ENCODE measurements around the gene ZBTB26. TPM values are rescaled to one million over a fixed set of nuclear protein-coding genes. Genes with fewer than 3 reads are reported as not detected.
"Not testable (repeated sequence)": the region's sequence is repeated elsewhere in the genome, so short reads cannot be mapped to it uniquely, and the experiment has no call there.

Gene ZBTB26
- total RNA-seq, 4 donors from 2014 or later: 9.2 to 14.0 (median 10.8) TPM

GRCh38 chr9:122897969-122898368, 33.3 kb downstream of the ZBTB26 start:
- ATAC-seq: no peak
- H3K36me3 ChIP-seq: peaks cover 0 to 46% of the 10 kb centered on the region in 2 donors
- TF ChIP-seq POLR2AphosphoS5 (IDR thresholded peaks at IDR 0.05): no peak
- no peak for TF ChIP-seq POLR2A (IDR thresholded peaks at IDR 0.05)
- TF ChIP-seq CTCF (IDR thresholded peaks at IDR 0.05): no peak
- no peak for TF ChIP-seq EP300 (IDR thresholded peaks at IDR 0.05)

DNA sequence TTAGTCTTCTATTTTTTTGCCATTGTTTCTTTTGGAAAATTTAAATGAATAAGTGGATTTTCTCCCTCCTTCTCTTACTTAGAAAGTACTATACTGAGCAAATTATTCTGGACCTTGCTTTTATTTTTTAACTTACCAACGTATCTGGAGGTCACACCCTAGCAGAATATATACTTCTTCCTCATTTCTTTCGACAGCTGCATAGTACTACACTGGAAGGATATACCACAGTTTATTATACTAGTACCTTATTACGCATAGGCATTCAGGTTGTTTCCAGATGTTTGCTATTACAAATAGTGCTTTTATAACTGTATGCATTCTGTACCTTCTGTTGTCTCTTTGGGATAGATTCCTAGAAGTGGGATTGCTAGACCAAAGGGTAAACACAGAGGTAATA, 42.8 kb downstream of the ZBTB26 start:
- TF ChIP-seq POLR2A (IDR thresholded peaks at IDR 0.05): no peak
- Histone ChIP-seq H3K27me3 (no peaks in the 10 kb centered on the region), H3K36me3 (peaks cover 4 to 96% of the 10 kb centered on the region in 2 donors), H3K9me3 (no peaks in the 10 kb centered on the region), H3K4me3 (no peak overlapping the region), H3K27ac (no peak overlapping the region), H3K4me1 (no peaks in the 10 kb centered on the region)
- WGBS, 2 donors (ENCODE audit: low coverage in 1 of 2): 59 to 60% methylated on average over 3 of the region's 3 CpGs
- ATAC-seq: no peak

More at GRCh38 chr9:122897969-122898368, 33.3 kb downstream of the ZBTB26 start:
- 100% methylated on average over 1 of the region's 1 CpG for WGBS, 2 donors (ENCODE audit: low coverage in 1 of 2)
- H3K4me1 ChIP-seq: peaks cover 3 to 74% (median 8%) of the 10 kb centered on the region in 3 donors
- no peaks in the 10 kb centered on the region for H3K27me3 ChIP-seq
- H3K4me3 ChIP-seq: no peak overlapping the region
- no peaks in the 10 kb centered on the region for H3K9me3 ChIP-seq
- H3K27ac ChIP-seq: no peak overlapping the region

DNA sequence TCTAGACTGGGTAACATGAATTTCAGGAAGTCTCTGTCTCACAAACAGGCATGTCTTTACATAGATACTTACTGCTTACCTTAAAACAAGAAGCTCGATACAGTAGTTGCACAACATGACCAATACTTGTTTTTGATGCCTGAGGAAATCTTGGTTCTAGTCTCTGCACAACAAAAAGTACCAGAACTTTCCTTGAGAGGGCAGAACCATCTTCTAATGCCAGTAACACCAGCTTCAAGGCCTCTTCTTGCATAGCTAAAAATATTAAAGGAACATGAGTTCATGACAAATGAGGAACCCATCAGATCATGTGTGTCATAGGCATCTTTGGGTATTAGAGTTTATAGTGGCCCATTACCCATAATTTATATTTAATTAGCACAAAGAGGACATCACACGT, 48.2 kb downstream of the ZBTB26 start:
- 71 to 88% methylated on average over 2 of the region's 2 CpGs for WGBS, 2 donors (ENCODE audit: low coverage in 1 of 2)
- H3K27me3 ChIP-seq: no peaks in the 10 kb centered on the region
- no peaks in the 10 kb centered on the region for H3K9me3 ChIP-seq
- H3K27ac ChIP-seq: no peak overlapping the region
- no peak for ATAC-seq
- peaks cover 4 to 97% of the 10 kb centered on the region in 2 donors for H3K36me3 ChIP-seq
- TF ChIP-seq POLR2A (IDR thresholded peaks at IDR 0.05) (no peak), CTCF (IDR thresholded peaks at IDR 0.05) (no peak), POLR2AphosphoS5 (IDR thresholded peaks at IDR 0.05) (no peak), EP300 (IDR thresholded peaks at IDR 0.05) (no peak)
- H3K4me1 ChIP-seq: no peaks in the 10 kb centered on the region
- no peak overlapping the region for H3K4me3 ChIP-seq

DNA sequence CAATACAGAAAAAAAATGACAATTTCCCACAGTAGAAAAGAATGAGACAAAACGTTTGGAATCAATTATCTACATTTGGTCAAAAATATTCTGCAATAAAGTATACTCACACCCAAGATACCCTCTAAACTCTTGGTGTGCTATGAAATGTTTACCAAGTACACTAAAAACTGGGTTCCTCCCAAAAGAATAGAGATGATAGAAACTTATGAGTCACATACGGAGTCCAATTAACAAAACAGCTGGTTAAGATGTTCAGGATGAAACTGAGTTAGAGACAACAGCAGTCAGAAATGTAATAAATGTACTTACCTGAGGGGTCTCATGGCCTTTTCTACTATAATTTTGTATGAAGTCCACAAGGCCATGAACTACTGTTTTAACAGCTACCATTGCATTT, 51.9 kb downstream of the ZBTB26 start:
- ATAC-seq: no peak
- H3K27me3 ChIP-seq: no peaks in the 10 kb centered on the region
- 59 to 61% methylated on average over 2 of the region's 2 CpGs for WGBS, 2 donors (ENCODE audit: low coverage in 1 of 2)
- H3K27ac ChIP-seq: no peak overlapping the region
- no peak for TF ChIP-seq EP300 (IDR thresholded peaks at IDR 0.05)
- no peak for TF ChIP-seq POLR2AphosphoS5 (IDR thresholded peaks at IDR 0.05)
- TF ChIP-seq POLR2A (IDR thresholded peaks at IDR 0.05): no peak
- TF ChIP-seq CTCF (IDR thresholded peaks at IDR 0.05): no peak
- H3K4me3 ChIP-seq: no peak overlapping the region
- no peaks in the 10 kb centered on the region for H3K4me1 ChIP-seq
- H3K9me3 ChIP-seq: no peaks in the 10 kb centered on the region
- H3K36me3 ChIP-seq: peaks cover 11 to 100% of the 10 kb centered on the region in 2 donors

GRCh38 chr9:122875523-122875922, 55.8 kb downstream of the ZBTB26 start:
- WGBS, 2 donors (ENCODE audit: low coverage in 1 of 2): 76 to 80% methylated on average over 1 of the region's 1 CpG
- no peak overlapping the region for H3K27ac ChIP-seq
- no peaks in the 10 kb centered on the region for H3K27me3 ChIP-seq
- no peak for ATAC-seq
- peaks cover 11 to 100% of the 10 kb centered on the region in 2 donors for H3K36me3 ChIP-seq
- H3K4me1 ChIP-seq: no peaks in the 10 kb centered on the region
- H3K9me3 ChIP-seq: no peaks in the 10 kb centered on the region
- TF ChIP-seq CTCF (IDR thresholded peaks at IDR 0.05): no peak
- TF ChIP-seq POLR2AphosphoS5 (IDR thresholded peaks at IDR 0.05): no peak
- no peak for TF ChIP-seq EP300 (IDR thresholded peaks at IDR 0.05)
- no peak for TF ChIP-seq POLR2A (IDR thresholded peaks at IDR 0.05)
- H3K4me3 ChIP-seq: no peak overlapping the region

- not testable (repeated sequence) for H3K9me3 ChIP-seq, H3K27me3 ChIP-seq, H3K4me3 ChIP-seq, H3K27ac ChIP-seq, H3K4me1 ChIP-seq, ATAC-seq
- WGBS, 2 donors (ENCODE audit: low coverage in 1 of 2): no CpG with 5 or more reads among the region's 27 CpGs
- peaks cover 0 to 64% of the 10 kb centered on the region in 2 donors for H3K36me3 ChIP-seq
These were observed 64.0 kb downstream of the ZBTB26 start for GRCh38 chr9:122867276-122867675.

Measured in gastroesophageal sphincter (tissue), 4 donors.